ENCODE results near the gene PHACTR1. TPM values are rescaled to one million over a fixed set of nuclear protein-coding genes. Genes with fewer than 3 reads are reported as not detected.

The PHACTR1 gene
- total and polyA plus RNA-seq, 9 of the 15 experiments (the other 6 are each of a cell fraction or from before 2014, with no cell fraction given): 11.5 to 32.6 (median 22.0) TPM

GRCh38 chr6:13216236-13217014, 499.9 kb downstream of the PHACTR1 start:
- H3K36me3 ChIP-seq (ENCODE audit: control insufficient read depth, insufficient read depth, low read length): no peaks in the 10 kb centered on the region
- H3K4me1 ChIP-seq (replicated peaks in 1 of 2; ENCODE audit: control insufficient read depth in 2 of 2, insufficient read depth in 2 of 2, low read length in 2 of 2): no peaks in the 10 kb centered on the region
- H3K9ac ChIP-seq (ENCODE audit: insufficient read depth in 1 of 2, low read depth in 2 of 2, low read length in 2 of 2): no peak overlapping the region
- no peaks in the 10 kb centered on the region for H4K20me1 ChIP-seq (replicated peaks; ENCODE audit: control insufficient read depth, insufficient read depth, low read length)
- H3K27ac ChIP-seq (ENCODE audit: extremely low read depth, low read depth, low read length): no peak overlapping the region
- ChIA-PET POLR2A (no interaction called here), CTCF (ENCODE audit: low intra/inter-chr PET ratio) (no interaction called here)
- ATAC-seq: no peak
- 0% methylated on average over 2 of the region's 2 CpGs for WGBS (ENCODE audit: insufficient coverage, low coverage, missing lambda C conversion rate)
- no peak for FAIRE-seq
- H3K4me3 ChIP-seq: no peak overlapping the region
- no peaks in the 10 kb centered on the region for H3K9me1 ChIP-seq (ENCODE audit: control insufficient read depth, insufficient read depth, low read length)
- no peak overlapping the region for H2AFZ ChIP-seq (ENCODE audit: low read depth, low read length)
- H3K79me2 ChIP-seq (ENCODE audit: control insufficient read depth, insufficient read depth, low read length): no peaks in the 10 kb centered on the region
- in situ Hi-C loops (cut with MboI): no loop called here
- no peaks in the 10 kb centered on the region for H3K9me3 ChIP-seq (replicated peaks; ENCODE audit: control insufficient read depth, insufficient read depth, low read depth, low read length)
- H3K27me3 ChIP-seq (ENCODE audit: control insufficient read depth in 2 of 2, insufficient read depth in 2 of 2, low read length in 2 of 2): peaks cover 41 to 49% of the 10 kb centered on the region in 2 experiments
- intact Hi-C loops (cut with micrococcal nuclease): no loop called here
- DNase-seq (ENCODE audit: extremely low read depth in 1 of 4, low spot score in 3 of 4): no peak
- BruUV-seq (replicated peaks): no TSS peak
- H3K4me2 ChIP-seq (ENCODE audit: insufficient read depth, low read length): no peak overlapping the region
- TF ChIP-seq ZNF830 (CRISPR knock-in tag; IDR thresholded peaks at IDR 0.05) (no peak), CBFB (CRISPR knock-in tag; IDR thresholded peaks at IDR 0.05) (no peak), NR4A1 (CRISPR knock-in tag; IDR thresholded peaks at IDR 0.05) (no peak), NR4A1 (tag; IDR thresholded peaks at IDR 0.05) (no peak), TRIM28 (IDR thresholded peaks at IDR 0.05) (no peak), ZFP91 (CRISPR knock-in tag; IDR thresholded peaks at IDR 0.05) (no peak), PHF20 (IDR thresholded peaks at IDR 0.05; ENCODE audit: partially characterized antibody) (no peak), ZNF311 (CRISPR knock-in tag; IDR thresholded peaks at IDR 0.05) (no peak), ZNF668 (CRISPR knock-in tag; IDR thresholded peaks at IDR 0.05) (no peak), HIVEP1 (CRISPR knock-in tag; IDR thresholded peaks at IDR 0.05) (no peak), U2AF1 (optimal IDR thresholded peaks at IDR 0.05; ENCODE audit: low read depth, low read length) (no peak), MCM2 (IDR thresholded peaks at IDR 0.05; ENCODE audit: low read depth) (no peak), RNF2 (IDR thresholded peaks at IDR 0.05) (no peak), BRF2 (IDR thresholded peaks at IDR 0.05; ENCODE audit: borderline replicate concordance, insufficient read depth, insufficient read length) (no peak), RBM14 (IDR thresholded peaks at IDR 0.05; ENCODE audit: borderline replicate concordance, insufficient read depth, low read depth, low read length) (no peak), MYBL2 (IDR thresholded peaks at IDR 0.05; ENCODE audit: low read depth) (no peak), MYBL2 (CRISPR knock-in tag; IDR thresholded peaks at IDR 0.05; ENCODE audit: borderline replicate concordance) (no peak)
